ENCODE measurements around the gene ABI3BP. TPM values are rescaled to one million over a fixed set of nuclear protein-coding genes. Genes with fewer than 3 reads are reported as not detected.

ABI3BP gene
- total and polyA plus RNA-seq, 4 donors: 1.9 to 4.2 (median 2.4) TPM

DNA sequence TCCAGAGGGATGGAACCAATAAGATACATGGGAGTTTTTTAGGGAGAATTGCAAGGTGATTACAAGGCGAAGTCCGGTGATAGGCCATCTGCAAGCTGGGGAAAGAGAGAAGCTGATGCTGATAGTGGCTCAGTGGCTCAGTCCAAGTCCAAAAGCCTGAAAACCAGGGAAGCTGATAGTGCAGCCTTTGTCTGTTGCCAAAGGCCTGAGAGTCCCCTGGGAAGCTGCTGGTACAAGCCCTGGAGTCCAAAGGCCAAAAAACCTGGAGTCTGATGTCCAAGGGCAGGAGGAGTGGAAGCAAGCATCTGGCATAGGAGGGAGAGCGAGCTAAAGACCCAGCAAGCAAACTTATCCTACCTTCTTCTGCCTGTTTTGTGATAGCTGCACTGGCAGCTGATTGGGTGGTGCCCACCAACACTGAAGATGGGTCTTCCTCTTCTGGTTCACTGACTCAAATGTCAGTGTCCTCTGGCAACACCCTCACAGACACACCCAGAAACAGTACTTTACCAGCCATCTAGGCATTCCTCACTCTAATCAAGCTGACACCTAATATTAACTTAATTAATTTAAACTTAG is 267.2 kb downstream of the ABI3BP start (continued):
- TF ChIP-seq HNF4G (IDR thresholded peaks at IDR 0.05) (peak; percentile 98), JUND (IDR thresholded peaks at IDR 0.05) (peak in 1 of 2 donors; percentile 55), EGR1 (IDR thresholded peaks at IDR 0.05; ENCODE audit: low read depth in 2 of 2) (no peak), FOXA1 (IDR thresholded peaks at IDR 0.05) (no peak), FOXA2 (IDR thresholded peaks at IDR 0.05) (no peak)

DNA sequence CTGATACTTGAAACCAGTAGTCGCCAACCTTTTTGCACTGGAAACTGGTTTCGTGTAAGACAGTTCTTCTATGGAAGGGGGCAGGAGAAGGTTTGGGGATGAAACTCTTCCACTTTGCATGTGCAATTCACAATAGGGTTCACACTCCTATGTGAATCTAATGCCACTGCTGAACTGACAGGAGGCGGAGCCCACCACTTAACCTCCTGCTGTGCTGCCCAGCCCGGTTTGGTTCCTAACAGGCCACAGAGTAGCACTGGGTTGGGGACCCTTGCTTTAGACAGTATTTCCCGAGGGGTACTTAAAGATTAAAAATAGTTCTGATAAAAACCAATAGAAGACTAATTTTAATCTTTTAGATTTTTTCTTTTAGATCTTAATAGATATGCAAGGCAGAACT is 272.8 kb downstream of the ABI3BP start:
- no peaks in the 10 kb centered on the region for H3K9me3 ChIP-seq (ENCODE audit: control insufficient read depth in 4 of 4, low read length in 3 of 4)
- H3K9ac ChIP-seq (ENCODE audit: low read depth in 1 of 2, low read length in 2 of 2): no peak overlapping the region
- 88% methylated on average over 5 of the region's 5 CpGs for WGBS
- H3K4me3 ChIP-seq (ENCODE audit: low read depth in 1 of 3, low read length in 3 of 3): no peak overlapping the region
- DNase-seq (ENCODE audit: low spot score): no peak
- H3K4me1 ChIP-seq (ENCODE audit: control insufficient read depth in 4 of 4, insufficient read depth in 4 of 4, low read length in 3 of 4): peaks cover 7 to 26% (median 17%) of the 10 kb centered on the region in 4 donors
- no peak for TF ChIP-seq FOXA1 (IDR thresholded peaks at IDR 0.05)
- no peak for TF ChIP-seq EGR1 (IDR thresholded peaks at IDR 0.05; ENCODE audit: low read depth in 2 of 2)
- no peak for TF ChIP-seq RAD21 (IDR thresholded peaks at IDR 0.05)
- no peak for TF ChIP-seq SP1 (IDR thresholded peaks at IDR 0.05)
- TF ChIP-seq, protein P1, sequence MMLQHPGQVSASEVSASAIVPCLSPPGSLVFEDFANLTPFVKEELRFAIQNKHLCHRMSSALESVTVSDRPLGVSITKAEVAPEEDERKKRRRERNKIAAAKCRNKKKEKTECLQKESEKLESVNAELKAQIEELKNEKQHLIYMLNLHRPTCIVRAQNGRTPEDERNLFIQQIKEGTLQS (IDR thresholded peaks at IDR 0.05): no peak
- H3K27me3 ChIP-seq (ENCODE audit: control insufficient read depth in 4 of 4, insufficient read depth in 4 of 4, low read length in 3 of 4): no peaks in the 10 kb centered on the region
- peaks cover 7 to 20% (median 12%) of the 10 kb centered on the region in 4 donors for H3K36me3 ChIP-seq (ENCODE audit: control insufficient read depth in 4 of 4, insufficient read depth in 3 of 4, low read depth in 1 of 4, low read length in 3 of 4)
- no peak overlapping the region for H3K27ac ChIP-seq (ENCODE audit: low read depth in 1 of 2, low read length in 2 of 2)

DNA sequence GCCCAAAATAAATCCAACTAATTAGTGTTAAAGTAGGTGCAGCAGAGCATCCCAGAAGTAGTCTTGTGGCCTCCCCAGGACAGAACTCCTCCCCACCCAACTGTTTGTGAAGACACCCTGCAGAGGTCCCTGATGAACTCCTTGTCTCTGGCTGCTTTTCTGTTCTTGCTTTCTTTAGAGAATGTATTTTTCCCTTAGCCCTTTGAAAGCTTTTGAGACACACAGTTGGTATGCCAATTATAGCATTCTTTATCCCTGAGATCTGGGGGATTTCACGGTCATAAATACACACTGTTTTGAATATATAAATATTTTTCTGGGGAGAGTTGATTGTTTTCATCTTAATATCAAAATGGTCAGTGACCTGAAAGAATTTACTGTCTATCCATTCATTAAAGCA is 274.1 kb downstream of the ABI3BP start:
- H3K27me3 ChIP-seq (ENCODE audit: control insufficient read depth in 4 of 4, insufficient read depth in 4 of 4, low read length in 3 of 4): no peaks in the 10 kb centered on the region
- H3K4me1 ChIP-seq (ENCODE audit: control insufficient read depth in 4 of 4, insufficient read depth in 4 of 4, low read length in 3 of 4): peaks cover 7 to 30% (median 18%) of the 10 kb centered on the region in 4 donors
- DNase-seq (ENCODE audit: low spot score): no peak
- no peak overlapping the region for H3K27ac ChIP-seq (ENCODE audit: low read depth in 1 of 2, low read length in 2 of 2)
- no peak overlapping the region for H3K4me3 ChIP-seq (ENCODE audit: low read depth in 1 of 3, low read length in 3 of 3)
- H3K36me3 ChIP-seq (ENCODE audit: control insufficient read depth in 4 of 4, insufficient read depth in 3 of 4, low read depth in 1 of 4, low read length in 3 of 4): peaks cover 7 to 31% (median 17%) of the 10 kb centered on the region in 4 donors
- WGBS: 22% methylated on average over 1 of the region's 1 CpG
- no peak overlapping the region for H3K9ac ChIP-seq (ENCODE audit: low read depth in 1 of 2, low read length in 2 of 2)
- TF ChIP-seq, protein P2, sequence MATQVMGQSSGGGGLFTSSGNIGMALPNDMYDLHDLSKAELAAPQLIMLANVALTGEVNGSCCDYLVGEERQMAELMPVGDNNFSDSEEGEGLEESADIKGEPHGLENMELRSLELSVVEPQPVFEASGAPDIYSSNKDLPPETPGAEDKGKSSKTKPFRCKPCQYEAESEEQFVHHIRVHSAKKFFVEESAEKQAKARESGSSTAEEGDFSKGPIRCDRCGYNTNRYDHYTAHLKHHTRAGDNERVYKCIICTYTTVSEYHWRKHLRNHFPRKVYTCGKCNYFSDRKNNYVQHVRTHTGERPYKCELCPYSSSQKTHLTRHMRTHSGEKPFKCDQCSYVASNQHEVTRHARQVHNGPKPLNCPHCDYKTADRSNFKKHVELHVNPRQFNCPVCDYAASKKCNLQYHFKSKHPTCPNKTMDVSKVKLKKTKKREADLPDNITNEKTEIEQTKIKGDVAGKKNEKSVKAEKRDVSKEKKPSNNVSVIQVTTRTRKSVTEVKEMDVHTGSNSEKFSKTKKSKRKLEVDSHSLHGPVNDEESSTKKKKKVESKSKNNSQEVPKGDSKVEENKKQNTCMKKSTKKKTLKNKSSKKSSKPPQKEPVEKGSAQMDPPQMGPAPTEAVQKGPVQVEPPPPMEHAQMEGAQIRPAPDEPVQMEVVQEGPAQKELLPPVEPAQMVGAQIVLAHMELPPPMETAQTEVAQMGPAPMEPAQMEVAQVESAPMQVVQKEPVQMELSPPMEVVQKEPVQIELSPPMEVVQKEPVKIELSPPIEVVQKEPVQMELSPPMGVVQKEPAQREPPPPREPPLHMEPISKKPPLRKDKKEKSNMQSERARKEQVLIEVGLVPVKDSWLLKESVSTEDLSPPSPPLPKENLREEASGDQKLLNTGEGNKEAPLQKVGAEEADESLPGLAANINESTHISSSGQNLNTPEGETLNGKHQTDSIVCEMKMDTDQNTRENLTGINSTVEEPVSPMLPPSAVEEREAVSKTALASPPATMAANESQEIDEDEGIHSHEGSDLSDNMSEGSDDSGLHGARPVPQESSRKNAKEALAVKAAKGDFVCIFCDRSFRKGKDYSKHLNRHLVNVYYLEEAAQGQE (IDR thresholded peaks at IDR 0.05): no peak
- TF ChIP-seq JUND (IDR thresholded peaks at IDR 0.05) (no peak), HNF4G (IDR thresholded peaks at IDR 0.05) (no peak), RXRA (IDR thresholded peaks at IDR 0.05) (no peak), RAD21 (IDR thresholded peaks at IDR 0.05) (no peak)
- no peaks in the 10 kb centered on the region for H3K9me3 ChIP-seq (ENCODE audit: control insufficient read depth in 4 of 4, low read length in 3 of 4)

DNA sequence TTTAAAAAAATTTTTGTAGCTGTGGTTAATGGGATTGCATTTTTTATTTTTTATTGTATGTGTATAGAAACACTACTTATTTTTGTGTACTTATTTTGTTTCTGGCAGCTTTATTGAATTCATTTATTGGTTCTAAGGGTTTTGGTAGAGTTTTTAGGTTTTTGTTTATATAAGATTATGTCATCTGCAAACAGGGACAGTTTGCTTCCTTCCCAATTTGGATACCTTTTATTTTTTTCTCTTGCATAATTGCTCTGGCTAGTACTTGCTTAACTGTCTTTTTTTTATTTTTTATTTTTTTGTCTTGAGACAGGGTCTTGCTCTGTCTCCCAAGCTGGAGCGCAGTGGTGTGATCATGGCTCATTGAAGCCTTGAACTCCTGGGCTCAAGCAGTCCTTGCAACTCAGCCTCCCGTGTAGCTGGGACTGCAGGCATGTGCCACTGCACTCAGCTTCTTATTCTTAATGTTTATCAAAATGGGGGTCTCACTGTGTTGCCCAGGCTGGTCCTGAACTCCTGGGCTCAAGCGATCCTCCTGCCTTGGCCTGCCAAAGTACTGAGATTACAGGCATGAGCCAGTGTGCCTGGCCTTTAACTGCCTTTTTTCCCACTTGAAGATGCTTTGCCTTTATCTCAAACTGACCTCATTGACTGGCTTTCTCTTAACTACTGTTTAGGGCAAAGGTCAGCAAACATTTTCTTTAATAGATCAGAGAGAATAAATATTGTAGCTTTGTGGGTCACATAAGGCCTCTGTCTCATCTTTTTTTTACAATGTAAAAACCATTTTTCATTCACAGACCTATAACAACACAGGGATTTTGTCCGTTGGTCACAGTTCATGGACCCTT is 275.4 kb downstream of the ABI3BP start:
- 48% methylated on average over 4 of the region's 4 CpGs for WGBS
- peaks cover 7 to 33% (median 22%) of the 10 kb centered on the region in 4 donors for H3K36me3 ChIP-seq (ENCODE audit: control insufficient read depth in 4 of 4, insufficient read depth in 3 of 4, low read depth in 1 of 4, low read length in 3 of 4)
- peak overlapping the region in 1 of 2 donors; percentile 34 for H3K27ac ChIP-seq (ENCODE audit: low read depth in 1 of 2, low read length in 2 of 2)
- no peak overlapping the region for H3K9ac ChIP-seq (ENCODE audit: low read depth in 1 of 2, low read length in 2 of 2)
- no peak for DNase-seq (ENCODE audit: low spot score)
- no peaks in the 10 kb centered on the region for H3K27me3 ChIP-seq (ENCODE audit: control insufficient read depth in 4 of 4, insufficient read depth in 4 of 4, low read length in 3 of 4)
- H3K4me1 ChIP-seq (ENCODE audit: control insufficient read depth in 4 of 4, insufficient read depth in 4 of 4, low read length in 3 of 4): peaks cover 10 to 30% (median 18%) of the 10 kb centered on the region in 4 donors
- no peaks in the 10 kb centered on the region for H3K9me3 ChIP-seq (ENCODE audit: control insufficient read depth in 4 of 4, low read length in 3 of 4)
- no peak overlapping the region for H3K4me3 ChIP-seq (ENCODE audit: low read depth in 1 of 3, low read length in 3 of 3)
- TF ChIP-seq RXRA (IDR thresholded peaks at IDR 0.05) (peak in 1 of 2 donors; percentile 45), FOXA1 (IDR thresholded peaks at IDR 0.05) (no peak), RAD21 (IDR thresholded peaks at IDR 0.05) (peak in 1 of 2 donors; percentile 8), NR2F2 (IDR thresholded peaks at IDR 0.05) (no peak), HNF4G (IDR thresholded peaks at IDR 0.05) (no peak), JUND (IDR thresholded peaks at IDR 0.05) (peak; percentile 26 to 32), EGR1 (IDR thresholded peaks at IDR 0.05; ENCODE audit: low read depth in 2 of 2) (no peak), SP1 (IDR thresholded peaks at IDR 0.05) (no peak), TAF1 (conservative IDR thresholded peaks at IDR 0.05) (no peak), GABPA (IDR thresholded peaks at IDR 0.05 in 1 of 2, conservative IDR thresholded peaks at IDR 0.05 in 1 of 2) (no peak)
- TF ChIP-seq, protein P1 (IDR thresholded peaks at IDR 0.05): peak; percentile 12
- TF ChIP-seq, protein P3, sequence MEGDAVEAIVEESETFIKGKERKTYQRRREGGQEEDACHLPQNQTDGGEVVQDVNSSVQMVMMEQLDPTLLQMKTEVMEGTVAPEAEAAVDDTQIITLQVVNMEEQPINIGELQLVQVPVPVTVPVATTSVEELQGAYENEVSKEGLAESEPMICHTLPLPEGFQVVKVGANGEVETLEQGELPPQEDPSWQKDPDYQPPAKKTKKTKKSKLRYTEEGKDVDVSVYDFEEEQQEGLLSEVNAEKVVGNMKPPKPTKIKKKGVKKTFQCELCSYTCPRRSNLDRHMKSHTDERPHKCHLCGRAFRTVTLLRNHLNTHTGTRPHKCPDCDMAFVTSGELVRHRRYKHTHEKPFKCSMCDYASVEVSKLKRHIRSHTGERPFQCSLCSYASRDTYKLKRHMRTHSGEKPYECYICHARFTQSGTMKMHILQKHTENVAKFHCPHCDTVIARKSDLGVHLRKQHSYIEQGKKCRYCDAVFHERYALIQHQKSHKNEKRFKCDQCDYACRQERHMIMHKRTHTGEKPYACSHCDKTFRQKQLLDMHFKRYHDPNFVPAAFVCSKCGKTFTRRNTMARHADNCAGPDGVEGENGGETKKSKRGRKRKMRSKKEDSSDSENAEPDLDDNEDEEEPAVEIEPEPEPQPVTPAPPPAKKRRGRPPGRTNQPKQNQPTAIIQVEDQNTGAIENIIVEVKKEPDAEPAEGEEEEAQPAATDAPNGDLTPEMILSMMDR (IDR thresholded peaks at IDR 0.05; ENCODE audit: low read depth, low read length, missing input control): no peak
